HepG2 (cell line): ENCODE data around the gene UBE2O. TPM values are rescaled to one million over a fixed set of nuclear protein-coding genes. Genes with fewer than 3 reads are reported as not detected.

Experiments used
- AGO2 ChIP-seq: fragments of 200-400 bp; formaldehyde crosslinking; optimal IDR thresholded peaks from 2 replicates; pipeline ENCODE3; 2017; ENCODE audit warnings: mild to moderate bottlenecking, low read depth, low read length, moderate library complexity
- FLYWCH1 ChIP-seq: sonication (generic); formaldehyde crosslinking; IDR thresholded peaks from 2 replicates; pipeline ENCODE4 v1.8.1; 2023; ENCODE audit warnings: mild to moderate bottlenecking, missing genetic modification reagents
- GZF1 ChIP-seq: sonication (generic); formaldehyde crosslinking; IDR thresholded peaks from 2 replicates; pipeline ENCODE4 v1.5.1; 2020; ENCODE audit warnings: mild to moderate bottlenecking, missing genetic modification reagents
- HDAC2 ChIP-seq: sonication (generic); formaldehyde crosslinking; IDR thresholded peaks from 2 replicates; pipeline ENCODE4 v1.4.0; 2020; ENCODE audit warnings: missing genetic modification reagents
- HMG20A ChIP-seq: IDR thresholded peaks from 2 replicates; pipeline ENCODE4 v1.6.1; 2016; ENCODE audit warnings: borderline replicate concordance
- KDM1A ChIP-seq: IDR thresholded peaks from 2 replicates; pipeline ENCODE4 v1.6.1; 2016; ENCODE audit warnings: missing compliant biosample characterization
- KLF11 ChIP-seq: IDR thresholded peaks from 2 replicates; pipeline ENCODE4 v1.6.1; 2016; ENCODE audit warnings: missing compliant biosample characterization
- MATR3 ChIP-seq: sonication (generic); formaldehyde crosslinking; IDR thresholded peaks from 2 replicates; pipeline ENCODE4 v1.4.0; 2020; ENCODE audit warnings: missing genetic modification reagents
- NR2F1 ChIP-seq, 2 experiments: fragments of 450-650 bp in 1 of 2; formaldehyde crosslinking in 1 of 2; IDR thresholded peaks; 2 replicates each; pipeline versions ENCODE4 v1.5.0 to v1.6.1; 2016 to 2020; ENCODE audit warnings: mild to moderate bottlenecking in 1 of 2, missing compliant biosample characterization in 1 of 2, missing genetic modification reagents in 1 of 2, moderate library complexity in 1 of 2
- POLR2AphosphoS2 ChIP-seq: IDR thresholded peaks from 2 replicates; pipeline ENCODE4 v1.6.1; 2011; ENCODE audit warnings: low read depth, low read length, improper control_type of control experiment
- SRSF4 ChIP-seq: fragments of 200-400 bp; formaldehyde crosslinking; IDR thresholded peaks from one replicate; pipeline ENCODE4 v1.6.1; 2018; ENCODE audit warnings: mild to moderate bottlenecking, low read depth, low read length, moderate library complexity; ENCODE audit not compliant: poor library complexity, severe bottlenecking
- WIZ ChIP-seq: sonication (generic); formaldehyde crosslinking; IDR thresholded peaks from 2 replicates; pipeline ENCODE4 v1.5.1; 2020; ENCODE audit warnings: mild to moderate bottlenecking, missing genetic modification reagents
- ZFP36L1 ChIP-seq: sonication (generic); formaldehyde crosslinking; IDR thresholded peaks from 2 replicates; pipeline ENCODE4 v1.8.0; 2022; ENCODE audit warnings: mild to moderate bottlenecking, missing genetic modification reagents, moderate library complexity
- ZNF235 ChIP-seq: sonication (generic); formaldehyde crosslinking; IDR thresholded peaks from 2 replicates; pipeline ENCODE4 v1.8.1; 2023; ENCODE audit warnings: mild to moderate bottlenecking, missing genetic modification reagents, borderline replicate concordance
- ZNF530 ChIP-seq: sonication (generic); formaldehyde crosslinking; IDR thresholded peaks from 2 replicates; pipeline ENCODE4 v1.5.0; 2020; ENCODE audit warnings: low read depth, mild to moderate bottlenecking, missing genetic modification reagents
- ZNF761 ChIP-seq: sonication (generic); formaldehyde crosslinking; conservative IDR thresholded peaks from 2 replicates; pipeline ENCODE4 v1.4.0; 2020; ENCODE audit warnings: mild to moderate bottlenecking, missing genetic modification reagents
- ZNF773 ChIP-seq: sonication (generic); formaldehyde crosslinking; IDR thresholded peaks from 2 replicates; pipeline ENCODE4 v1.4.0; 2020; ENCODE audit warnings: missing genetic modification reagents, borderline replicate concordance
- polyA plus RNA-seq, 8 experiments: library from polyadenylated mRNA; depleted of rRNA in 3 of 8; stranded (reverse) in 7 of 8; unstranded in 1 of 8; fragments of >200 nt; fragmentation: Illumina TruSeq in 4 of 8; extraction: Trizol in 4 of 8; gene quantifications; 2 replicates each; pipeline versions ENCODE4 v1.2.1 to v1.2.3, GENCODE V29; 2011 to 2016; ENCODE audit warnings: low read depth in 4 of 8, missing spikeins in 1 of 8, mixed read lengths in 1 of 8; ENCODE audit not compliant: insufficient read depth in 1 of 8
- total RNA-seq, 5 experiments: library from RNA; depleted of rRNA; stranded (reverse); fragments of >200 nt; fragmentation: Illumina TruSeq; extraction: Trizol; gene quantifications; 2 replicates each; pipeline ENCODE4 v1.2.3, GENCODE V29; 2016; ENCODE audit warnings: low read depth in 1 of 5
- TF ChIP-seq, protein P1 (sequence below): sonication (generic); formaldehyde crosslinking; IDR thresholded peaks from 2 replicates; pipeline ENCODE4 v1.8.1; 2023; ENCODE audit warnings: missing genetic modification reagents, inconsistent platforms, borderline replicate concordance
- TF ChIP-seq, protein P2 (sequence below): sonication (generic); formaldehyde crosslinking; IDR thresholded peaks from 2 replicates; pipeline ENCODE4 v1.4.0; 2020; ENCODE audit warnings: mild to moderate bottlenecking, missing genetic modification reagents
- TF ChIP-seq, protein P3 (sequence below): sonication (generic); formaldehyde crosslinking; IDR thresholded peaks from 2 replicates; pipeline ENCODE4 v1.4.0; 2020; ENCODE audit warnings: missing genetic modification reagents, borderline replicate concordance
- TF ChIP-seq, protein P4 (sequence below): sonication (generic); formaldehyde crosslinking; IDR thresholded peaks from 2 replicates; pipeline ENCODE4 v1.8.0; 2022; ENCODE audit warnings: missing genetic modification reagents, mild to moderate bottlenecking, borderline replicate concordance

The UBE2O gene
- total and polyA plus RNA-seq, 2 of the 13 experiments (the other 11 are each of a cell fraction or from before 2014, with no cell fraction given), result 21.5 to 23.5 TPM

DNA sequence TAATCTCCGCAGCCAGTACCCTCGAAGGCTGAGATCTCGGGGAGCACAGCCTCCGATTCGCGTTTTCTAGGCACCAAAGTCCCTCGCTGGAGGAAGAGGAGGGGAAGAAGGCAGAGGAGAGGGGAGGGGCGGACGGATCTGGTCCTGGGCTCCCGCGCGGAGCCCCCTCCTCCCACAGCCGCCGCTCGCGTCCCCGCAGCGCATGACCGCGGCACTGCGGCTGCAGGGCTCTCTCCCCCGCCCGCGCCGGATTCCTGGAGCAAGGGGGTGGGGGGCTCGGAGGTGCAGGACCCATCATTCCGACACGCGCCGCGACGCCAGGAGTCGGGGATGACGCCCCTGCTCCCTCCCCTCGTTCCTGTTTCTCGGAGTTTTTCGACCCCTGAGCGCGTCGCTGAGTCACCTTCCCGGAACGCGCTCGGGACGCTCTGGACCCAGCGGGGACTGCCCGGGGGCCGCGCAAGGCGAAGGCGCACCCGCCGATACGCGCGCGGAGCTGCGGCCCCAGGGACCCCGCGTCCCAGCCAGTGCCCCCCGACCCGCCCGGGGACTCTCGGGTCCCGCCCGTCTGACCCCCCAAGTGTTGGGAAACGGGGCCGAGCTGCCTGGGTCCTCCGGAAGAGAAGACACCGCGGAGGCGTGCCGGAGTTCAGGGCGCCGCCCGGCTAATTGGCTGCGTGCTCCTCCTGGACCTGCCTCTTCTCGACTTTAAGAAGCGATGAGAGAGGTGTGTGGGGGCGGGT lies 70.0 kb downstream of the UBE2O start (continued):
- TF ChIP-seq ZNF530 (no peak), MATR3 (CRISPR knock-in tag) (no peak), ZNF773 (CRISPR knock-in tag) (peak; percentile 64; the same call in 1 of the 2 replicates), GZF1 (CRISPR knock-in tag) (no peak; the same call in 1 of the 2 replicates), AGO2 (peak; percentile 100), HDAC2 (CRISPR knock-in tag) (peak; percentile 68), KLF11 (CRISPR knock-in tag) (no peak), ZNF235 (CRISPR knock-in tag) (peak; percentile 34; the same call in 1 of the 2 replicates), KDM1A (CRISPR knock-in tag) (0 out of 2 replicates have a peak, but pooled peaks have one; percentile 28), ZFP36L1 (CRISPR knock-in tag) (peak; percentile 28; the same call in 1 of the 2 replicates), FLYWCH1 (CRISPR knock-in tag) (no peak), POLR2AphosphoS2 (no peak), NR2F1 (CRISPR knock-in tag; IDR thresholded peaks at IDR 0.05) (no peak), HMG20A (CRISPR knock-in tag) (peak; percentile 22; the same call in 1 of the 2 replicates), SRSF4 (peak; percentile 88), ZNF761 (CRISPR knock-in tag) (no peak), WIZ (CRISPR knock-in tag) (peak; percentile 87; the same call in 1 of the 2 replicates)
- TF ChIP-seq, protein P1, sequence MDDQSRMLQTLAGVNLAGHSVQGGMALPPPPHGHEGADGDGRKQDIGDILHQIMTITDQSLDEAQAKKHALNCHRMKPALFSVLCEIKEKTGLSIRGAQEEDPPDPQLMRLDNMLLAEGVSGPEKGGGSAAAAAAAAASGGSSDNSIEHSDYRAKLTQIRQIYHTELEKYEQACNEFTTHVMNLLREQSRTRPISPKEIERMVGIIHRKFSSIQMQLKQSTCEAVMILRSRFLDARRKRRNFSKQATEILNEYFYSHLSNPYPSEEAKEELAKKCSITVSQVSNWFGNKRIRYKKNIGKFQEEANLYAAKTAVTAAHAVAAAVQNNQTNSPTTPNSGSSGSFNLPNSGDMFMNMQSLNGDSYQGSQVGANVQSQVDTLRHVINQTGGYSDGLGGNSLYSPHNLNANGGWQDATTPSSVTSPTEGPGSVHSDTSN (CRISPR knock-in tag), result peak; percentile 69; the same call in 1 of the 2 replicates
- TF ChIP-seq, protein P2, sequence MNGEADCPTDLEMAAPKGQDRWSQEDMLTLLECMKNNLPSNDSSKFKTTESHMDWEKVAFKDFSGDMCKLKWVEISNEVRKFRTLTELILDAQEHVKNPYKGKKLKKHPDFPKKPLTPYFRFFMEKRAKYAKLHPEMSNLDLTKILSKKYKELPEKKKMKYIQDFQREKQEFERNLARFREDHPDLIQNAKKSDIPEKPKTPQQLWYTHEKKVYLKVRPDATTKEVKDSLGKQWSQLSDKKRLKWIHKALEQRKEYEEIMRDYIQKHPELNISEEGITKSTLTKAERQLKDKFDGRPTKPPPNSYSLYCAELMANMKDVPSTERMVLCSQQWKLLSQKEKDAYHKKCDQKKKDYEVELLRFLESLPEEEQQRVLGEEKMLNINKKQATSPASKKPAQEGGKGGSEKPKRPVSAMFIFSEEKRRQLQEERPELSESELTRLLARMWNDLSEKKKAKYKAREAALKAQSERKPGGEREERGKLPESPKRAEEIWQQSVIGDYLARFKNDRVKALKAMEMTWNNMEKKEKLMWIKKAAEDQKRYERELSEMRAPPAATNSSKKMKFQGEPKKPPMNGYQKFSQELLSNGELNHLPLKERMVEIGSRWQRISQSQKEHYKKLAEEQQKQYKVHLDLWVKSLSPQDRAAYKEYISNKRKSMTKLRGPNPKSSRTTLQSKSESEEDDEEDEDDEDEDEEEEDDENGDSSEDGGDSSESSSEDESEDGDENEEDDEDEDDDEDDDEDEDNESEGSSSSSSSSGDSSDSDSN, result peak; percentile 81
- TF ChIP-seq, protein P3, sequence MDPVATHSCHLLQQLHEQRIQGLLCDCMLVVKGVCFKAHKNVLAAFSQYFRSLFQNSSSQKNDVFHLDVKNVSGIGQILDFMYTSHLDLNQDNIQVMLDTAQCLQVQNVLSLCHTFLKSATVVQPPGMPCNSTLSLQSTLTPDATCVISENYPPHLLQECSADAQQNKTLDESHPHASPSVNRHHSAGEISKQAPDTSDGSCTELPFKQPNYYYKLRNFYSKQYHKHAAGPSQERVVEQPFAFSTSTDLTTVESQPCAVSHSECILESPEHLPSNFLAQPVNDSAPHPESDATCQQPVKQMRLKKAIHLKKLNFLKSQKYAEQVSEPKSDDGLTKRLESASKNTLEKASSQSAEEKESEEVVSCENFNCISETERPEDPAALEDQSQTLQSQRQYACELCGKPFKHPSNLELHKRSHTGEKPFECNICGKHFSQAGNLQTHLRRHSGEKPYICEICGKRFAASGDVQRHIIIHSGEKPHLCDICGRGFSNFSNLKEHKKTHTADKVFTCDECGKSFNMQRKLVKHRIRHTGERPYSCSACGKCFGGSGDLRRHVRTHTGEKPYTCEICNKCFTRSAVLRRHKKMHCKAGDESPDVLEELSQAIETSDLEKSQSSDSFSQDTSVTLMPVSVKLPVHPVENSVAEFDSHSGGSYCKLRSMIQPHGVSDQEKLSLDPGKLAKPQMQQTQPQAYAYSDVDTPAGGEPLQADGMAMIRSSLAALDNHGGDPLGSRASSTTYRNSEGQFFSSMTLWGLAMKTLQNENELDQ, result no peak
- TF ChIP-seq, protein P4, sequence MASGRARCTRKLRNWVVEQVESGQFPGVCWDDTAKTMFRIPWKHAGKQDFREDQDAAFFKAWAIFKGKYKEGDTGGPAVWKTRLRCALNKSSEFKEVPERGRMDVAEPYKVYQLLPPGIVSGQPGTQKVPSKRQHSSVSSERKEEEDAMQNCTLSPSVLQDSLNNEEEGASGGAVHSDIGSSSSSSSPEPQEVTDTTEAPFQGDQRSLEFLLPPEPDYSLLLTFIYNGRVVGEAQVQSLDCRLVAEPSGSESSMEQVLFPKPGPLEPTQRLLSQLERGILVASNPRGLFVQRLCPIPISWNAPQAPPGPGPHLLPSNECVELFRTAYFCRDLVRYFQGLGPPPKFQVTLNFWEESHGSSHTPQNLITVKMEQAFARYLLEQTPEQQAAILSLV (CRISPR knock-in tag), result peak; percentile 47; the same call in 1 of the 2 replicates
